ENCODE measurements around the gene SCMH1.

GRCh38 chr1:41086921-41087320 lies 155.2 kb downstream of the SCMH1 start:
- TF ChIP-seq CTCF (tag by site-specific recombination; IDR thresholded peaks at IDR 0.05) (no peak), ZNF324 (tag by site-specific recombination; IDR thresholded peaks at IDR 0.05) (no peak), REST (tag by site-specific recombination; IDR thresholded peaks at IDR 0.05) (no peak), ZFP3 (tag by site-specific recombination; IDR thresholded peaks at IDR 0.05; ENCODE audit: low read depth) (no peak), ZNF473 (tag by site-specific recombination; IDR thresholded peaks at IDR 0.05) (no peak)
